Mesendoderm (in vitro differentiated cells): Measurements from ENCODE around the gene PLA2G4E.

ENCODE experiments used
- DNase-seq: peaks from one replicate; pipeline ENCODE4 v3.0.0; 2013
- H2AK5ac ChIP-seq: 2 replicates; pipeline ENCODE4 v1.6.1; 2013; ENCODE audit warnings: low read length, inconsistent platforms
- H2BK120ac ChIP-seq: 2 replicates; pipeline ENCODE4 v1.6.1; 2013; ENCODE audit warnings: low read depth, mild to moderate bottlenecking, low read length, moderate library complexity, mixed read lengths
- H2BK15ac ChIP-seq: replicated peaks from 2 replicates; pipeline ENCODE4 v1.6.1; 2013; ENCODE audit warnings: low read depth, mild to moderate bottlenecking, moderate library complexity
- H2BK5ac ChIP-seq: 2 replicates; pipeline ENCODE4 v1.6.1; 2013; ENCODE audit warnings: low read length, inconsistent platforms
- H3K18ac ChIP-seq: 2 replicates; pipeline ENCODE4 v1.6.1; 2013; ENCODE audit warnings: mild to moderate bottlenecking, low read length, mixed read lengths
- H3K23ac ChIP-seq: one replicate; pipeline ENCODE4 v1.6.1; 2013; ENCODE audit warnings: low read length
- H3K27ac ChIP-seq: 2 replicates; pipeline ENCODE4 v1.5.1; 2013; ENCODE audit warnings: low read depth, mild to moderate bottlenecking, inconsistent platforms, low read length, moderate library complexity
- H3K27me3 ChIP-seq: 2 replicates; pipeline ENCODE4 v1.6.1; 2013; ENCODE audit warnings: low read length, control low read depth, mild to moderate bottlenecking, inconsistent platforms; ENCODE audit not compliant: insufficient read depth, poor library complexity
- H3K36me3 ChIP-seq: 2 replicates; pipeline ENCODE4 v1.6.1; 2013; ENCODE audit warnings: low read length, inconsistent platforms; ENCODE audit not compliant: control insufficient read depth, insufficient read depth
- H3K4ac ChIP-seq: one replicate; pipeline ENCODE4 v1.6.1; 2013; ENCODE audit warnings: low read depth, mild to moderate bottlenecking, low read length, moderate library complexity
- H3K4me1 ChIP-seq: 2 replicates; pipeline ENCODE4 v1.6.1; 2013; ENCODE audit warnings: low read depth, low read length, inconsistent platforms; ENCODE audit not compliant: control insufficient read depth
- H3K4me2 ChIP-seq: 2 replicates; pipeline ENCODE4 v1.6.1; 2013; ENCODE audit warnings: low read length
- H3K4me3 ChIP-seq: 2 replicates; pipeline ENCODE4 v1.5.1; 2013; ENCODE audit warnings: mild to moderate bottlenecking, low read length
- H3K56ac ChIP-seq: one replicate; pipeline ENCODE4 v1.6.1; 2013; ENCODE audit warnings: low read length
- H3K79me1 ChIP-seq: 2 replicates; pipeline ENCODE4 v1.6.1; 2013; ENCODE audit warnings: low read length, inconsistent platforms
- H3K79me2 ChIP-seq: 2 replicates; pipeline ENCODE4 v1.6.1; 2013; ENCODE audit warnings: mild to moderate bottlenecking, low read length; ENCODE audit not compliant: control insufficient read depth, insufficient read depth
- H3K9ac ChIP-seq: 2 replicates; pipeline ENCODE4 v1.6.1; 2013; ENCODE audit warnings: low read length, inconsistent platforms
- H4K5ac ChIP-seq: one replicate; pipeline ENCODE4 v1.6.1; 2013; ENCODE audit warnings: low read length
- H4K8ac ChIP-seq: one replicate; pipeline ENCODE4 v1.6.1; 2013; ENCODE audit warnings: low read depth, mild to moderate bottlenecking, control low read depth, low read length, moderate library complexity
- WGBS: extraction: QIAGEN DNeasy Blood & Tissue Kit; methylation state at CpG from one replicate; pipeline ENCODE4 v1.1.7; 2013; ENCODE audit warnings: low lambda C conversion rate, missing lambda C conversion rate; ENCODE audit not compliant: insufficient coverage; ENCODE audit errors: extremely low coverage; 5-methylcytosine and 5-hydroxymethylcytosine counted together

Gene PLA2G4E

DNA sequence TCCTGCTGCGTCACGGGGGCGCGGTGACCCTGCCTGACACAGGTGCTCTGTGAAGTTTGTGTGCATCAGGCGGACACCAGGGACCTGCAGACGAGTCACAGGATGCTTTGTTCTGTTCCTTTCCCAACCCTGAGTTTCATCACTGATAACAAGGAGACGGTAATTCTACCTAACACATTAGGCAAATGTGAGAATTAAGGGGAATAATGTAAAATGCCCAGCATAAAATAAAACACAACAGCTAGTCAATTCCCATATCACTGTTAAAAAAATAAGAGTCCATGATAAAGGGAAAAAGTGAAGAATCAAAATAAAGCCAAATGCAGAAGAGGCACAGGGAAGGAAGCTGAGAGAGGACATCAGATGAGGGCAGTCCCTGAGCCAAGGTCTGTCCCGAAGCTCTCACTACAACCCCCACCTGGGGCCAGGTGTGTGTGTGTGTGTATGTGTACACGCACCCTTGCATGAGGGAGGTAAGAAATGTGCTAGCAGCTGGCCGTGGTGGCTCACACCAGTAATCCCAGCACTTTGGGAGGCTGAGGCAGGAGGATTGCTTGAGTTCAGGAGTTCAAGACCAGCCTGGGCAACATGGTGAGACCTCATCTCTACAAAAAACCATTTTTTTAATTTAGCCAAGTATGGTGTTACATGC, 46.0 kb upstream of the PLA2G4E start:
- Histone ChIP-seq H3K36me3 (no peaks in the 10 kb centered on the region), H3K4me2 (no peak overlapping the region), H2BK15ac (no peak overlapping the region), H3K79me1 (no peaks in the 10 kb centered on the region), H3K4me1 (peaks cover 3% of the 10 kb centered on the region), H3K23ac (no peak overlapping the region), H4K8ac (no peak overlapping the region), H2BK5ac (no peak overlapping the region), H4K5ac (no peak overlapping the region), H3K4ac (no peak overlapping the region), H3K18ac (no peak overlapping the region), H3K9ac (no peak overlapping the region), H2AK5ac (no peak overlapping the region), H3K27me3 (no peaks in the 10 kb centered on the region), H3K27ac (no peak overlapping the region), H3K4me3 (no peak overlapping the region), H2BK120ac (no peak overlapping the region), H3K79me2 (no peaks in the 10 kb centered on the region), H3K56ac (no peak overlapping the region)
- no CpG with 5 or more reads among the region's 10 CpGs for WGBS
- no peak for DNase-seq

DNA sequence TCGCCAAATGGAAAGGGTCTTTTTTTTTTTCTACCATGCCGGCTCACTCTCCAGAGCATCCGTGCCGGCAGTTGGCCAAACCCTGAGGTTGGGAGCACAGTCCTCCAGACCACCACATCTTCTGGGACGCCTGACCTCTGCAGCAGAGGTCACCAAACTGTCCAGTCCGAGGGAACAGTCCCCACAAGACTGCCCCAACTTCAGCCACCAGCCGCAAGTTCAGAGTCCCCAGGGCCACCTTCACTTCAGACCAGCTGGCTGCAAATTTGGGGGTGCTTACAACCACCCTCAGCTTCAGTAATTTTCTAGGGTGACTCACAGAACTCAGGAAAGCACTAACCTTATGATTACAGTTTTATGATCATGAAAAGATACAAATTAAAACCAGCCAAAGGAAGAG, 44.6 kb upstream of the PLA2G4E start:
- DNase-seq: no peak
- Histone ChIP-seq H3K79me2 (no peaks in the 10 kb centered on the region), H2AK5ac (no peak overlapping the region), H4K5ac (no peak overlapping the region), H3K4me1 (peaks cover 3% of the 10 kb centered on the region), H3K79me1 (no peaks in the 10 kb centered on the region), H3K23ac (no peak overlapping the region), H2BK5ac (peak overlapping the region; percentile 10), H3K4me2 (no peak overlapping the region), H2BK15ac (no peak overlapping the region), H3K9ac (no peak overlapping the region), H3K27me3 (no peaks in the 10 kb centered on the region), H3K4ac (peak overlapping the region; percentile 46), H3K27ac (no peak overlapping the region), H3K36me3 (no peaks in the 10 kb centered on the region), H3K4me3 (no peak overlapping the region), H2BK120ac (no peak overlapping the region), H3K18ac (no peak overlapping the region), H4K8ac (no peak overlapping the region), H3K56ac (peak overlapping the region; percentile 34)
- WGBS: no CpG with 5 or more reads among the region's 7 CpGs

DNA sequence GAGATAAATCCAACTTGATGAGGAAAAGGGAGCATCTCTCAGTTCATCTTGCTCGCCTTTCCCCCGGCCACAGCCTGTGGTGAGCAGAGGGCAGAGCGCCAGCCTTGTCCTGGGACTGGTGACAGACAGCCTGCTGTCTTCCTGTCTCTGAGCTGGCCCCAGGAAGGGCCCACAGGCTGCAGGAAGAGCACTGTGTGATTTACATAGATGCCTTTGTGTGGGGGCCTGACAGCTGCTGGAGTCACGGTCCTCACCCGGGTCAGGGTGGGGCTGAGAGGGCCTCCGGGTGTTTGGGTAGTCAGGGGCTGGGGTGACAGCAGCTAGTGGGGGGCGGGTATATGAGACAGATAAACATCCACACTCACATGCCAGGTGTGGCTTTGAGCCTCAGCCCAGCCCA, 44.2 kb upstream of the PLA2G4E start:
- Histone ChIP-seq H3K4me3 (no peak overlapping the region), H3K27ac (no peak overlapping the region), H2BK120ac (no peak overlapping the region), H2BK15ac (no peak overlapping the region), H3K4me2 (no peak overlapping the region), H3K4me1 (peaks cover 3% of the 10 kb centered on the region), H3K23ac (no peak overlapping the region), H3K56ac (peak overlapping the region; percentile 34), H3K27me3 (no peaks in the 10 kb centered on the region), H3K9ac (no peak overlapping the region), H3K18ac (no peak overlapping the region), H3K79me2 (no peaks in the 10 kb centered on the region), H3K79me1 (no peaks in the 10 kb centered on the region), H3K36me3 (no peaks in the 10 kb centered on the region), H4K8ac (no peak overlapping the region), H4K5ac (no peak overlapping the region), H2AK5ac (no peak overlapping the region), H3K4ac (no peak overlapping the region), H2BK5ac (peak overlapping the region; percentile 10)
- WGBS: no CpG with 5 or more reads among the region's 7 CpGs
- DNase-seq: peak; percentile 82

- H4K8ac ChIP-seq: no peak overlapping the region
- H3K4me2 ChIP-seq: no peak overlapping the region
- no peak overlapping the region for H3K27ac ChIP-seq
- H2AK5ac ChIP-seq: peak overlapping the region; percentile 81
- H3K4me3 ChIP-seq: no peak overlapping the region
- H3K9ac ChIP-seq: no peak overlapping the region
- no peaks in the 10 kb centered on the region for H3K36me3 ChIP-seq
- WGBS: no CpG with 5 or more reads among the region's 4 CpGs
- H3K27me3 ChIP-seq: no peaks in the 10 kb centered on the region
- DNase-seq: no peak
- no peak overlapping the region for H2BK15ac ChIP-seq
- H3K4me1 ChIP-seq: peaks cover 3% of the 10 kb centered on the region
- no peaks in the 10 kb centered on the region for H3K79me1 ChIP-seq
- H3K18ac ChIP-seq: no peak overlapping the region
- H3K56ac ChIP-seq: peak overlapping the region; percentile 20
- H3K23ac ChIP-seq: no peak overlapping the region
- no peak overlapping the region for H4K5ac ChIP-seq
- no peak overlapping the region for H2BK120ac ChIP-seq
- H2BK5ac ChIP-seq: peak overlapping the region; percentile 39
- H3K4ac ChIP-seq: no peak overlapping the region
- no peaks in the 10 kb centered on the region for H3K79me2 ChIP-seq
Observed at GRCh38 chr15:42064271-42064670, 43.4 kb upstream of the PLA2G4E start.

GRCh38 chr15:42063122-42063848, 42.4 kb upstream of the PLA2G4E start:
- Histone ChIP-seq H2BK120ac (no peak overlapping the region), H3K4me2 (no peak overlapping the region), H3K4ac (peak overlapping the region; percentile 82), H3K9ac (no peak overlapping the region), H3K79me2 (no peaks in the 10 kb centered on the region), H3K18ac (no peak overlapping the region), H3K79me1 (no peaks in the 10 kb centered on the region), H4K8ac (no peak overlapping the region), H3K23ac (no peak overlapping the region), H2BK5ac (no peak overlapping the region), H3K4me3 (no peak overlapping the region), H3K4me1 (peaks cover 3% of the 10 kb centered on the region), H2AK5ac (peak overlapping the region; percentile 10), H4K5ac (no peak overlapping the region), H3K56ac (no peak overlapping the region), H2BK15ac (no peak overlapping the region), H3K27me3 (no peaks in the 10 kb centered on the region), H3K27ac (no peak overlapping the region), H3K36me3 (no peaks in the 10 kb centered on the region)
- DNase-seq: no peak
- WGBS: no CpG with 5 or more reads among the region's 12 CpGs
